HG03135 (cell line): ENCODE measurements around the gene IMMP2L.
"Not testable (repeated sequence)": the region's sequence is repeated elsewhere in the genome, so short reads cannot be mapped to it uniquely, and the experiment has no call there.

Source experiments
- ATAC-seq: cut with Tn5 transposase; IDR thresholded peaks from one replicate; pipeline ENCODE4 v1.9.1; 2021; ENCODE audit warnings: mild to moderate bottlenecking, moderate library complexity; ENCODE audit not compliant: unreplicated experiment

The IMMP2L gene

DNA sequence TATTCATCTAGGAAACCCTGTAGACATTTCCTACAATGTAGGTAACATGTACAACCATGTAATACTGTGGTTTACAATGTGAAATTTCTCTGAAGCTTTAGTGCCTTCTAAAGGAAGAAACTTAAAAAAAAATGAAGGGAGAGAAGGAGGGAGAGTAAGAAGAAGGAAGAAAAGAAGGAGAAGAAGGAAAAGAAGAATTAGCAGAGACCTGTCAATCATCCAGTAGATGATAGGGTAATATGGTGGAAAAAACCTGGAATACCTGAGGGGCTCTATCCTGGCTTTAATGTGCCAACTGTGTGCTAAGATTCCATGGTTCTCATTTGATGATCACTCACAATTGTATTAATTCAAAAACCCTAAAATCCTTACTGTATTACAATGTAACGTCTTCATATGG, 474.0 kb downstream of the IMMP2L start:
- no peak for ATAC-seq

DNA sequence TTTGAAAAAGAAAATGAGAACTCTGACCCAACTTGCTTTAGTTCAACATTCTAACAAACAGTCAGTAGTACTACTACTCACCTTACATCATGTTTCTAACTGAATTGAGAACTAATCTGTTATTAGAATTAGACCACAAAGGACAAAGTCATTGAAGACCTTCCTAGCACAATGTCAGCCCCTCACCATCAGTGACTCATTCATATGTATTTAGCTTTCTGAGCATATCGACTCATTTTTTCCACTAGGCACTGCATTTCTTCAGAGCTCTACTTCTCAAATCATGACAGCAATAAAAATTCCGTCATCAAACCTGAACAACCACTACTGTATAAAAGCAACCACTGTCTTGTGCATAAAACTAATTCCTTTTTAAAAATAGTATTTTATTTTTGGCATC, 475.8 kb downstream of the IMMP2L start:
- no peak for ATAC-seq

GRCh38 chr7:111085356-111085755, 476.9 kb downstream of the IMMP2L start:
- no peak for ATAC-seq

- peak; percentile 99 for ATAC-seq
Observed at GRCh38 chr7:111083413-111083812, 478.9 kb downstream of the IMMP2L start.

DNA sequence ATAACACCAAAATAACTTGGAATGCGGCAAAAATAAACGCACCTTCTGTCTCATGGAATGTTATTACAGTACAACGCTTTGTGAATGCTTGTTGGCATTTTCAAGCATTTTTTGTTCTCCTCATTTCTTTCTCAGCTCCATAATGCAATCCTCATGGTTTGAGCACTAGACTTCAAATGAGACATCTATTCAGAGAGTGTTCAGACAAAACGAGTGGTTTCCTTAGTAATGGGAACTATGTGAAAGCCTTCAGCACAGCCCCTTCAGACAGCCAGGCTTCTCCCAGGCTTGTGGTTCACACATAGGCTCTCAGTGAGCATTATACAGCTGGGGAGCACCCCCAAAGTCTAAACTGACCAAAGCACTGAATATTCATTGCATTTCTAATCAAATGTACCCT, 479.9 kb downstream of the IMMP2L start:
- no peak for ATAC-seq

GRCh38 chr7:111081546-111082267, 480.6 kb downstream of the IMMP2L start:
- no peak for ATAC-seq

DNA sequence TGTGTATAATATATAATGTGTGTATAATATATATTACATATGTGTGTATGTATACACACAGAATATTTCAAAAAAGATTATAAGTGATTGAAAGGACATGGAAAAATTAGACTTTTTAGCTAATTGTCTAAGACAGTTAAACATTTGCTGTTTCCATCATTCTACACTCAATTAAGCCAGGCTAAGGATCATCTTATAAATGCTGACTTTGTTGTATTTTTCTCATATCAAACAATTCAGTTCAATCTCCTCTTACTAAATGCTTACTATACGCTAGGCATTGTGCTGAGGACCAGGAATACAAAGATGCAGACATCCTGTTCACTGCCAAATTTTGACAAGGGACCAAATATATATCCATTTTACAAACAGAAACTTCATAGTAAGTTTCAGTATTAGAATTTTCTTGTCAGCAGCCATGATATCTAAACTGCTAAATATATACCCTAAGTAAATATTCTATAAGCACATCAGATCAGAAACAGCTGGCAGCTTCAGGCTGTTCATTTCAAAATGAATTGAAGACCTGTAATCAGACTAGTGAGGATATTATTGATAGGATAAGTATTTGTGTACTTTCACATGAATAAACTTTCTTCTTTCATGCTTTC, 481.7 kb downstream of the IMMP2L start:
- ATAC-seq, result peak; percentile 26

DNA sequence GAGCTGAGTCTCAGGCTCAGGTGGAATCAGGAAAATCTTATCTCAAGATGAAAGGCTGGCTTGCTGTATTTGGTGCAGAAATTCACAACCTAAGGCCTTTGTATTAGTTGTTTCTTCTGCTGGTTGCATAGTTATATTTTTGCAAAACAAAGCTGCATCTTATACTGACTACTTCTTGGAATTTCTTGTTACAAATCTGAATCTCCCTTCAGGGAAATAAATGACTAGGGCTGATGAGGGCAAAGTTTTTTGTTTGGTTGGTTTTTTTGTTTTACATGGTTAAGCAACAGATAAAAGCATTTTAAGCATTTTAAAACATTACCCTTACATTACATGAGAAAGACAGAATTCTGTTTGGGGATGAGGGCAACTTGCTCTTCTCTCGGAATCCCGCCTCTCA, 485.3 kb downstream of the IMMP2L start:
- ATAC-seq, result no peak

GRCh38 chr7:111076205-111076604, 486.1 kb downstream of the IMMP2L start:
- no peak for ATAC-seq

GRCh38 chr7:111075498-111075897, 486.8 kb downstream of the IMMP2L start:
- no peak for ATAC-seq

DNA sequence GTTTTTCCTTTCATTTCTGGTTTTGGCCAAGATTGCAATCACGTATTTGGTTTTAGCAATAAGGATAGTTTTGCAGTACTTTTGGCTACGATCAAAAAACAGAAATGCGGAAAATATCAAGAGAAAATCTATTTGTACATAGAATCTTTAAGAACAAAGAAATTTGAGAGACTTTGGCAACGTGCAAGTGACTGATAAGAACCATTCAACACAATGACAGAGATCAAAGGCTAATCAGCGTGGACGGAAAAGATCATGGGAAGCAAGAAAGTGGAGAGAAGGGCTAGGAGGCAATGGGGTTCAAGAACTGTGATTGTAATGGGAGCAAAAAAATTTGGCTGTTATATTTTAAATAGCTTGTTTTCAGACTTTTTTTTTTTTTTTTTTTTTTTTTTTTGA, 487.5 kb downstream of the IMMP2L start:
- ATAC-seq, result no peak

GRCh38 chr7:111074071-111074747, 488.1 kb downstream of the IMMP2L start:
- ATAC-seq, result no peak

GRCh38 chr7:111072658-111073057, 489.6 kb downstream of the IMMP2L start:
- ATAC-seq, result not testable (repeated sequence)

GRCh38 chr7:111071556-111071955, 490.7 kb downstream of the IMMP2L start:
- ATAC-seq, result no peak

GRCh38 chr7:111068618-111069017, 493.7 kb downstream of the IMMP2L start:
- ATAC-seq, result no peak

DNA sequence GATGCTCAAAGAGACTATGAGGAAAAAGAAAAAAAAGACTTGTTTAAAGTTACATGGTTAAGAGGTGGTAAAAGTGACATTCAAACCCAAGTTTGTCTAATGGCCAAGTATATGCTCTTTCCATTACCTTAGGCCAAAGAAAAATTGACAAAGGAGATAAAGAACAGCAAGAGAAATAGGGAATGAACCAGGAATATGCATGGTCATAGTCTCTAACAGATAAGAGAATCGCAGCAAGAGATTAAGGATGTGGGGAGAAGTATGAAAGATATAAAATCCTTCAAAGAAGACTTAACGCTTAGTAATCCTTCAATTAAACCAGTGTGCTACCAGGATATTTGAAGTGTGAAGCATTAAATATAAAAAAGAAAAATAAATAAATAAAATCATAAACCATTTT, 494.6 kb downstream of the IMMP2L start:
- no peak for ATAC-seq

DNA sequence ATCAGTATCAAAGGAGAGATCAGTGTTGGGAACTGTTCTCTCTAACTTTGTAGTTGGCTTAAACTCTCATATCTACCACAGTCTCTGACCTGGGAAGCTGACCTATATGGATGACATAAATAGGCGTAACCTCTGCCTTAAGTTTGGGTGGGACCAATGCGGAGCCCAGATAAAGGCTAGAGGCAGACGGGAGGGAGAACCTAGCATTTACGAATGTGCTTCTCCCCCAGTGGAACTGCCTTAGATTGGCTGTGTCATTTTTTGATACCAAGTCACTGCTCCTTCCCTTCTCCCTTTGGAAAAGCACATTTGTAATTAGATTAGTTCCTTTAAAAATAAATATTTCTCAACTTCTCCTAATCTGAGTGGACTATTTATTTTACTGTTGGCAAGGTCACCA, 495.0 kb downstream of the IMMP2L start:
- ATAC-seq, result no peak

GRCh38 chr7:111063166-111063565, 499.1 kb downstream of the IMMP2L start:
- ATAC-seq, result no peak

- no peak for ATAC-seq
Observed at GRCh38 chr7:111059833-111060232, 502.5 kb downstream of the IMMP2L start.

- no peak for ATAC-seq
Observed at GRCh38 chr7:111057066-111057465, 505.2 kb downstream of the IMMP2L start.

GRCh38 chr7:111056371-111056770, 505.9 kb downstream of the IMMP2L start:
- no peak for ATAC-seq

DNA sequence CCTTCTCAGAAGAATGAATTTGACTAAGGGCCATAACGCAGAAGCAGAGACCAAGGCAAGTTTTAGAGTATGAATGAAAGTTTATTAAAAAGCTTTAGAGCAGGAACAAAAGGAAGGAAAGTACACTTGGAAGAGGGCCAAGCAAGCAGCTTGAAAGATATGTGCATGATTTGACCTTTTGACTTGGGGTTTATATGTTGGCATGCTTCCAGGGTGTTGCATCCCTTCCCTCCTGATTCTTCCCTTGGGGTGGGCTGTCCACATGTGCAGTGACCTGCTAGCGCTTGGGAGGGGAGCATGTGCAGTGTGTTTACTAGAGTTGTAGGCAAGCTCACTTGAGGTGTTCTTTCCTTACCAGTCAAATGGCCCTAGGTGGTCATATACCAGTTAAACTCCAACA, 509.3 kb downstream of the IMMP2L start:
- no peak for ATAC-seq
